Sigmoid colon (tissue), 7 donors: ENCODE results near the gene RAF1. TPM values are rescaled to one million over a fixed set of nuclear protein-coding genes. Genes with fewer than 3 reads are reported as not detected.

Experiments
- DNase-seq: peaks from one replicate; pipeline ENCODE4 v3.0.0-alpha.2; 2019
- H3K27ac ChIP-seq, 4 donors: fragments of 200-600 bp; sonication (generic); one replicate each; pipeline ENCODE4 v1.5.1; 2016 to 2019; ENCODE audit warnings: mild to moderate bottlenecking in 1 of 4
- H3K27me3 ChIP-seq, 3 donors: fragments of 200-600 bp; sonication (generic); one replicate each; pipeline ENCODE4 v1.5.1; 2019; ENCODE audit warnings: mild to moderate bottlenecking in 1 of 3
- H3K36me3 ChIP-seq, 4 donors: fragments of 200-600 bp; sonication (generic); one replicate each; pipeline ENCODE4 v1.5.1; 2016 to 2019
- H3K4me1 ChIP-seq, 4 donors: fragments of 200-600 bp; sonication (generic); one replicate each; pipeline ENCODE4 v1.5.1; 2017 to 2019
- H3K4me3 ChIP-seq, 4 donors: fragments of 200-600 bp; sonication (generic); one replicate each; pipeline ENCODE4 v1.5.1; 2017 to 2019; ENCODE audit warnings: mild to moderate bottlenecking in 2 of 4, moderate library complexity in 1 of 4
- H3K9me3 ChIP-seq, 4 donors: fragments of 200-600 bp in 3 of 4; sonication (generic) in 3 of 4; one replicate each; pipeline versions ENCODE4 v1.5.1 to v1.6.1; 2013 to 2019
- CTCF ChIP-seq, 4 experiments: fragments of 450-650 bp in 3 of 4; fragments of 200-600 bp in 1 of 4; IDR thresholded peaks; one replicate each; pipeline ENCODE4 v1.5.1; 2016 to 2019; ENCODE audit warnings: antibody characterized with exemption in 4 of 4, mild to moderate bottlenecking in 3 of 4, moderate library complexity in 2 of 4
- EP300 ChIP-seq, 4 donors: sonication (generic); formaldehyde crosslinking; IDR thresholded peaks; one replicate each; pipeline ENCODE4 v1.6.1; 2017; ENCODE audit warnings: antibody characterized with exemption in 4 of 4
- POLR2A ChIP-seq, 2 donors: fragments of 450-650 bp; IDR thresholded peaks; one replicate each; pipeline ENCODE4 v1.6.1; 2016; ENCODE audit warnings: antibody characterized with exemption in 2 of 2, mild to moderate bottlenecking in 2 of 2, moderate library complexity in 2 of 2
- POLR2AphosphoS5 ChIP-seq, 4 donors: sonication (generic); formaldehyde crosslinking; IDR thresholded peaks; one replicate each; pipeline ENCODE4 v1.6.1; 2017; ENCODE audit warnings: antibody characterized with exemption in 4 of 4
- WGBS, 2 donors: extraction: QIAGEN DNeasy Blood & Tissue Kit; methylation state at CpG; one replicate each; pipeline ENCODE4 v1.1.7; 2013; 5-methylcytosine and 5-hydroxymethylcytosine counted together
- intact Hi-C: fragments of 100-400 bp; cut with DNase I; formaldehyde crosslinking; loops from one replicate; pipeline ENCODE4 v1.15.1; 2023
- polyA plus RNA-seq, 3 donors: library from polyadenylated mRNA; stranded (reverse); fragments of 200-250 nt; gene quantifications; one replicate each; pipeline ENCODE4 v1.2.3, GENCODE V29; 2013
- total RNA-seq, 4 donors: library from RNA; depleted of rRNA; stranded (reverse); fragments of >200 nt; gene quantifications; one replicate each; pipeline ENCODE4 v1.1.0, GENCODE V29; 2016
- donor health status: healthy with polysubstance abuse.
- donor health status: Bipolar disorder and iron deficiency.
- donor health status: healthy.

RAF1 gene
- total and polyA plus RNA-seq, 7 donors, result 45.0 to 101 (median 83.8) TPM

- no peaks in the 10 kb centered on the region for H3K9me3 ChIP-seq
- no peaks in the 10 kb centered on the region for H3K27me3 ChIP-seq
- 25 to 68% methylated on average over 4 of the region's 4 CpGs for WGBS, 2 donors
- DNase-seq, result no peak
- H3K4me3 ChIP-seq, result no peak overlapping the region
- H3K4me1 ChIP-seq, result no peaks in the 10 kb centered on the region
- intact Hi-C loops, result no loop called here
- H3K27ac ChIP-seq, result no peak overlapping the region
- no peaks in the 10 kb centered on the region for H3K36me3 ChIP-seq
- no peak for TF ChIP-seq POLR2AphosphoS5 (IDR thresholded peaks at IDR 0.05)
Observed at GRCh38 chr3:12687948-12688347, 24.0 kb upstream of the RAF1 start.

- Histone ChIP-seq H3K4me3 (no peak overlapping the region), H3K9me3 (no peaks in the 10 kb centered on the region), H3K27ac (no peak overlapping the region), H3K4me1 (no peaks in the 10 kb centered on the region), H3K36me3 (no peaks in the 10 kb centered on the region), H3K27me3 (no peaks in the 10 kb centered on the region)
- DNase-seq, result no peak
- TF ChIP-seq EP300 (IDR thresholded peaks at IDR 0.05) (no peak), CTCF (IDR thresholded peaks at IDR 0.05) (no peak), POLR2A (IDR thresholded peaks at IDR 0.05) (no peak), POLR2AphosphoS5 (IDR thresholded peaks at IDR 0.05) (no peak)
- 40 to 77% methylated on average over 3 of the region's 3 CpGs for WGBS, 2 donors
- intact Hi-C loops, result no loop called here
Observed at GRCh38 chr3:12686096-12686495, 22.2 kb upstream of the RAF1 start.

- no peak for TF ChIP-seq POLR2A (IDR thresholded peaks at IDR 0.05)
- peak in 1 of 4 donors; percentile 11 for TF ChIP-seq POLR2AphosphoS5 (IDR thresholded peaks at IDR 0.05)
- no peak for TF ChIP-seq CTCF (IDR thresholded peaks at IDR 0.05)
- TF ChIP-seq EP300 (IDR thresholded peaks at IDR 0.05), result no peak
- Histone ChIP-seq H3K36me3 (no peaks in the 10 kb centered on the region), H3K4me1 (no peaks in the 10 kb centered on the region), H3K4me3 (no peak overlapping the region), H3K9me3 (no peaks in the 10 kb centered on the region), H3K27ac (peak overlapping the region in 3 of 4 donors; percentile 19 to 38 (median 25)), H3K27me3 (no peaks in the 10 kb centered on the region)
- no peak for DNase-seq
- WGBS, 2 donors, result 86 to 95% methylated on average over 1 of the region's 1 CpG
- intact Hi-C loops, result no loop called here
Observed at GRCh38 chr3:12681943-12682390, 18.1 kb upstream of the RAF1 start.

GRCh38 chr3:12681089-12681942 lies 17.4 kb upstream of the RAF1 start:
- H3K27ac ChIP-seq, result peak overlapping the region in 3 of 4 donors; percentile 10 to 31 (median 17)
- no peak overlapping the region for H3K4me3 ChIP-seq
- intact Hi-C loops, result no loop called here
- TF ChIP-seq POLR2A (IDR thresholded peaks at IDR 0.05) (no peak), EP300 (IDR thresholded peaks at IDR 0.05) (no peak), POLR2AphosphoS5 (IDR thresholded peaks at IDR 0.05) (no peak)
- WGBS, 2 donors, result 95 to 98% methylated on average over 4 of the region's 4 CpGs
- H3K9me3 ChIP-seq, result no peaks in the 10 kb centered on the region
- no peak for DNase-seq
- H3K4me1 ChIP-seq, result no peaks in the 10 kb centered on the region
- H3K27me3 ChIP-seq, result no peaks in the 10 kb centered on the region
- H3K36me3 ChIP-seq, result no peaks in the 10 kb centered on the region

GRCh38 chr3:12679468-12679867 lies 15.6 kb upstream of the RAF1 start:
- H3K4me3 ChIP-seq, result no peak overlapping the region
- intact Hi-C loops, result no loop called here
- H3K27me3 ChIP-seq, result no peaks in the 10 kb centered on the region
- H3K9me3 ChIP-seq, result no peaks in the 10 kb centered on the region
- 84 to 86% methylated on average over 6 of the region's 6 CpGs for WGBS, 2 donors
- TF ChIP-seq POLR2AphosphoS5 (IDR thresholded peaks at IDR 0.05), result no peak
- TF ChIP-seq CTCF (IDR thresholded peaks at IDR 0.05), result no peak
- no peak for TF ChIP-seq EP300 (IDR thresholded peaks at IDR 0.05)
- TF ChIP-seq POLR2A (IDR thresholded peaks at IDR 0.05), result no peak
- H3K4me1 ChIP-seq, result no peaks in the 10 kb centered on the region
- DNase-seq, result no peak
- H3K36me3 ChIP-seq, result no peaks in the 10 kb centered on the region
- H3K27ac ChIP-seq, result no peak overlapping the region
